ENCODE results near the gene SLC18A2. TPM values are rescaled to one million over a fixed set of nuclear protein-coding genes. Genes with fewer than 3 reads are reported as not detected.
A peak's percentile ranks its signal among the peaks of the same experiment; 100 is the strongest.

The SLC18A2 gene
- total and polyA plus RNA-seq, 2 donors (not counting 1 experiment from before 2014, with no cell fraction given) = under 0.01 TPM; not detected in 1

DNA sequence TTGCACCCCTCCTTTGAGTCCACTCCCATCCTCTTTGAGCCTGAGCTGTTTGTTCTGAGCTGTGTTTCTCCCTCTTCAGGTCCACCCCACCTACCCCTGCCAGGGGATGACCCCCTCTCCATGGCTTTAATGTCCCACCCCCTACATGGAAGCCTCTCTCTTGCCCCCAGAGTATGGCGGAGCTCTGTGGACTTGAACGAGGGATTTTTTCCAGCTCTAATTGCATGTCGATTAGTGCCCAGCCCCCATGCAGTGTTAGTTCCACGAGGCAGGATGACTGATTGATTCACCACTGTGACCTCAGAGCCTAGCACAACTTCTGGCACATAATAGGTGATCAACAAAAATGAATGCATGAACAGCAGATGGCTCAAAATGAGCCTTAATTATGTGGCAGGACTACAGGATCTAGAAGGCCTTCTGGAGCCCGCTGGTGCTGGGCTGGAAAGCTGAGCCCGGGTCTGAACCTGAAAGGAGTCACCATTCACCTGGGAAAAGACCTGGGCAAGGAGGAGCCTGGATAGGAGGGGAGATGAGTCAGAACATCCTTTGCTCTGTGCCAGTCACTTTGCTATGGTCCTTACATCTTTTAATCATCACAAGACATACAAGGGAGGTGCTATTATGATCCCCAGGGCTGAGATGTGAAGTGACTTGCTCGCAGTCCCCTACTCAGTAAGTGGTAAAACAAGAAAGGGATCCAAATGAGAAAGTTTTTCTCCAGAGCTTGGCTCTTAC lies 17.1 kb upstream of the SLC18A2 start:
- Histone ChIP-seq H3K4me2 (ENCODE audit: extremely low read depth, insufficient read depth, low read length) (no peak overlapping the region), H3K4me1 (ENCODE audit: control insufficient read depth, extremely low read depth, insufficient read depth, low read length) (no peaks in the 10 kb centered on the region), H4K20me1 (ENCODE audit: control insufficient read depth, extremely low read depth, insufficient read depth, low read length) (no peaks in the 10 kb centered on the region), H2AFZ (ENCODE audit: low read length) (no peak overlapping the region), H3K79me2 (ENCODE audit: control insufficient read depth, insufficient read depth, low read length) (no peaks in the 10 kb centered on the region), H3K27ac (ENCODE audit: insufficient read depth, low read length) (no peak overlapping the region), H3K36me3 (ENCODE audit: control insufficient read depth, insufficient read depth, low read length) (no peaks in the 10 kb centered on the region), H3K9me3 (ENCODE audit: control insufficient read depth, insufficient read depth, low read depth, low read length) (no peaks in the 10 kb centered on the region), H3K9ac (ENCODE audit: insufficient read depth, low read length) (no peak overlapping the region), H3K27me3 (ENCODE audit: control insufficient read depth, insufficient read depth, low read length) (no peaks in the 10 kb centered on the region), H3K4me3 (replicated peaks in 1 of 4; ENCODE audit: control extremely low read depth in 1 of 4, insufficient read depth in 1 of 4, low read depth in 3 of 4, low read length in 4 of 4) (no peak overlapping the region)
- no peak for TF ChIP-seq CTCF (conservative IDR thresholded peaks at IDR 0.05 in 1 of 2, IDR thresholded peaks at IDR 0.05 in 1 of 2; ENCODE audit: low read depth in 1 of 2, low read length in 2 of 2)
- no peak for DNase-seq (ENCODE audit: low read depth in 2 of 2)

DNA sequence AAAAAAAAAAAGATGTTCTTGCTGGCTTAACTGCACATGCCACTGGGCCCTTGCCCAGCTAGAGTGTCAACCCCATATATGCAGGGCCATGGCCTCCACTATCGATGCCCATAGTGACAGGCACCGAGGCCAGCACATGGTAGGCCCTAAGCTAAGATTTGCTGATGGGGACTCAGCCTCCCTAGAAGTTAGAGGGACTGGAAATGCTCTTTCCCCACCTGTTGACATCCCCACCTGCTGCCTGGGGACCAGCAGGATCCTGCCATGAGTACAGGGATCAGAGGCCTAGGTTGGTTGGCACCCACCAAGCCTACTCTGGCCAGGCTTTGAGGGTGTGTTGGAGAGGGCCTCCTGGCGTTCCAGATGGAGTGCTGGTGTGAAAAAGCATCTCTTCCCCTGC lies 16.0 kb upstream of the SLC18A2 start:
- H3K4me3 ChIP-seq (replicated peaks in 1 of 4; ENCODE audit: control extremely low read depth in 1 of 4, insufficient read depth in 1 of 4, low read depth in 3 of 4, low read length in 4 of 4) = no peak overlapping the region

GRCh38 chr10:117226813-117227451 lies 14.0 kb upstream of the SLC18A2 start:
- Histone ChIP-seq H3K4me1 (ENCODE audit: control insufficient read depth, extremely low read depth, insufficient read depth, low read length) (no peaks in the 10 kb centered on the region), H3K79me2 (ENCODE audit: control insufficient read depth, insufficient read depth, low read length) (no peaks in the 10 kb centered on the region), H3K9me3 (ENCODE audit: control insufficient read depth, insufficient read depth, low read depth, low read length) (no peaks in the 10 kb centered on the region), H2AFZ (ENCODE audit: low read length) (no peak overlapping the region), H3K9ac (ENCODE audit: insufficient read depth, low read length) (no peak overlapping the region), H3K27ac (ENCODE audit: insufficient read depth, low read length) (no peak overlapping the region), H3K36me3 (ENCODE audit: control insufficient read depth, insufficient read depth, low read length) (no peaks in the 10 kb centered on the region), H3K27me3 (ENCODE audit: control insufficient read depth, insufficient read depth, low read length) (no peaks in the 10 kb centered on the region), H3K4me2 (ENCODE audit: extremely low read depth, insufficient read depth, low read length) (no peak overlapping the region), H4K20me1 (ENCODE audit: control insufficient read depth, extremely low read depth, insufficient read depth, low read length) (no peaks in the 10 kb centered on the region), H3K4me3 (replicated peaks in 1 of 4; ENCODE audit: control extremely low read depth in 1 of 4, insufficient read depth in 1 of 4, low read depth in 3 of 4, low read length in 4 of 4) (no peak overlapping the region)
- no peak for TF ChIP-seq EZH2 (IDR thresholded peaks at IDR 0.05; ENCODE audit: low read length, missing control alignments)
- peak; percentile 34 to 50 for TF ChIP-seq CTCF (conservative IDR thresholded peaks at IDR 0.05 in 1 of 2, IDR thresholded peaks at IDR 0.05 in 1 of 2; ENCODE audit: low read depth in 1 of 2, low read length in 2 of 2)
- no peak for DNase-seq (ENCODE audit: low read depth in 2 of 2)

More for the DNA sequence above, 16.0 kb upstream of the SLC18A2 start:
- DNase-seq (ENCODE audit: low read depth in 2 of 2) = no peak
- Histone ChIP-seq H3K4me1 (ENCODE audit: control insufficient read depth, extremely low read depth, insufficient read depth, low read length) (no peaks in the 10 kb centered on the region), H3K4me2 (ENCODE audit: extremely low read depth, insufficient read depth, low read length) (no peak overlapping the region), H3K9ac (ENCODE audit: insufficient read depth, low read length) (no peak overlapping the region), H3K27me3 (ENCODE audit: control insufficient read depth, insufficient read depth, low read length) (no peaks in the 10 kb centered on the region), H3K27ac (ENCODE audit: insufficient read depth, low read length) (no peak overlapping the region), H3K36me3 (ENCODE audit: control insufficient read depth, insufficient read depth, low read length) (no peaks in the 10 kb centered on the region), H3K79me2 (ENCODE audit: control insufficient read depth, insufficient read depth, low read length) (no peaks in the 10 kb centered on the region), H4K20me1 (ENCODE audit: control insufficient read depth, extremely low read depth, insufficient read depth, low read length) (no peaks in the 10 kb centered on the region), H2AFZ (ENCODE audit: low read length) (no peak overlapping the region), H3K9me3 (ENCODE audit: control insufficient read depth, insufficient read depth, low read depth, low read length) (no peaks in the 10 kb centered on the region)
- TF ChIP-seq CTCF (conservative IDR thresholded peaks at IDR 0.05 in 1 of 2, IDR thresholded peaks at IDR 0.05 in 1 of 2; ENCODE audit: low read depth in 1 of 2, low read length in 2 of 2) (no peak), EZH2 (IDR thresholded peaks at IDR 0.05; ENCODE audit: low read length, missing control alignments) (no peak)

Data from fibroblast of lung (primary cell).